Activated T-helper 2 cell treated with anti-CD3 and anti-CD28 coated beads, Interferon-gamma antibody, Interleukin-2, Interleukin-4, amounts not matched to agents 10 μg/mL and 5 μg/mL and 100 μg/mL, durations not matched to agents 14 hours and 24 hours and 36 hours (primary cell): ENCODE data around the gene ACR. TPM values are rescaled to one million over a fixed set of nuclear protein-coding genes. Genes with fewer than 3 reads are reported as not detected.
"Not testable (repeated sequence)": the region's sequence is repeated elsewhere in the genome, so short reads cannot be mapped to it uniquely, and the experiment has no call there.

Experiments used
- DNase-seq: peaks from one replicate; pipeline ENCODE4 v3.0.0; 2021; ENCODE audit warnings: low spot score
- H3K27ac Mint-ChIP-seq: one replicate; pipeline ENCODE4 v1.8.0; 2021; ENCODE audit warnings: mixed read lengths
- H3K27me3 Mint-ChIP-seq: one replicate; pipeline ENCODE4 v1.8.0; 2021; ENCODE audit warnings: low read depth, mixed read lengths
- H3K36me3 Mint-ChIP-seq: one replicate; pipeline ENCODE4 v1.8.0; 2021; ENCODE audit warnings: low read depth, mixed read lengths
- H3K4me1 Mint-ChIP-seq: one replicate; pipeline ENCODE4 v1.8.0; 2021; ENCODE audit warnings: low read depth, mixed read lengths
- H3K4me3 Mint-ChIP-seq: one replicate; pipeline ENCODE4 v1.8.0; 2021; ENCODE audit warnings: low read depth, mild to moderate bottlenecking, moderate library complexity, mixed read lengths
- H3K9me3 Mint-ChIP-seq: one replicate; pipeline ENCODE4 v1.8.0; 2021; ENCODE audit warnings: mixed read lengths
- intact Hi-C: fragments of 100-400 bp; cut with micrococcal nuclease; formaldehyde crosslinking; loops from one replicate; pipeline ENCODE4 v1.15.1; 2023
- total RNA-seq: library from RNA; stranded (reverse); gene quantifications from 2 replicates; pipeline ENCODE4 v1.2.3, GENCODE V29; 2022

Gene ACR
- total RNA-seq, 1 donor from 2014 or later = not detected

GRCh38 chr22:50734986-50735738 is 2.8 kb upstream of the ACR start:
- Mint-ChIP-seq H3K27ac (no peak overlapping the region), H3K4me3 (no peak overlapping the region), H3K36me3 (no peaks in the 10 kb centered on the region), H3K27me3 (no peaks in the 10 kb centered on the region), H3K9me3 (no peaks in the 10 kb centered on the region), H3K4me1 (no peaks in the 10 kb centered on the region)
- DNase-seq = no peak
- intact Hi-C loops = no loop called here

- intact Hi-C loops = no loop called here
- DNase-seq = no peak
- no peak overlapping the region for H3K27ac Mint-ChIP-seq
- no peak overlapping the region for H3K4me3 Mint-ChIP-seq
- H3K27me3 Mint-ChIP-seq = no peaks in the 10 kb centered on the region
- H3K4me1 Mint-ChIP-seq = no peaks in the 10 kb centered on the region
- no peaks in the 10 kb centered on the region for H3K9me3 Mint-ChIP-seq
- H3K36me3 Mint-ChIP-seq = no peaks in the 10 kb centered on the region
Measured at GRCh38 chr22:50735739-50736030, 2.3 kb upstream of the ACR start.

GRCh38 chr22:50738649-50739227 is 734 bp downstream of the ACR start:
- DNase-seq = no peak
- Mint-ChIP-seq H3K27ac (no peak overlapping the region), H3K36me3 (no peaks in the 10 kb centered on the region), H3K9me3 (no peaks in the 10 kb centered on the region), H3K27me3 (no peaks in the 10 kb centered on the region), H3K4me1 (no peaks in the 10 kb centered on the region), H3K4me3 (no peak overlapping the region)
- intact Hi-C loops = no loop called here

- H3K4me3 Mint-ChIP-seq = no peak overlapping the region
- H3K36me3 Mint-ChIP-seq = no peaks in the 10 kb centered on the region
- no peaks in the 10 kb centered on the region for H3K27me3 Mint-ChIP-seq
- no peaks in the 10 kb centered on the region for H3K4me1 Mint-ChIP-seq
- no peak overlapping the region for H3K27ac Mint-ChIP-seq
- H3K9me3 Mint-ChIP-seq = no peaks in the 10 kb centered on the region
- no peak for DNase-seq
- intact Hi-C loops = no loop called here
Measured at GRCh38 chr22:50739279-50739691, 1.3 kb downstream of the ACR start.

- intact Hi-C loops = no loop called here
- no peaks in the 10 kb centered on the region for H3K9me3 Mint-ChIP-seq
- H3K36me3 Mint-ChIP-seq = no peaks in the 10 kb centered on the region
- H3K27me3 Mint-ChIP-seq = no peaks in the 10 kb centered on the region
- no peak overlapping the region for H3K4me3 Mint-ChIP-seq
- H3K27ac Mint-ChIP-seq = no peak overlapping the region
- no peaks in the 10 kb centered on the region for H3K4me1 Mint-ChIP-seq
- DNase-seq = peak; percentile 4
Measured at GRCh38 chr22:50739894-50740293, 1.9 kb downstream of the ACR start.

- H3K36me3 Mint-ChIP-seq = not testable (repeated sequence)
Measured at GRCh38 chr22:50740714-50741113, 2.7 kb downstream of the ACR start.

GRCh38 chr22:50744424-50744823 is 6.4 kb downstream of the ACR start:
- H3K4me1 Mint-ChIP-seq, H3K36me3 Mint-ChIP-seq, H3K27me3 Mint-ChIP-seq, DNase-seq, H3K4me3 Mint-ChIP-seq, H3K9me3 Mint-ChIP-seq, intact Hi-C loops, H3K27ac Mint-ChIP-seq: not testable (repeated sequence)

More at GRCh38 chr22:50740714-50741113, 2.7 kb downstream of the ACR start:
- H3K27me3 Mint-ChIP-seq, H3K9me3 Mint-ChIP-seq, H3K4me1 Mint-ChIP-seq, intact Hi-C loops, H3K27ac Mint-ChIP-seq, DNase-seq, H3K4me3 Mint-ChIP-seq: not testable (repeated sequence)

- H3K27ac Mint-ChIP-seq, H3K4me1 Mint-ChIP-seq, H3K27me3 Mint-ChIP-seq, H3K9me3 Mint-ChIP-seq, intact Hi-C loops, H3K36me3 Mint-ChIP-seq, H3K4me3 Mint-ChIP-seq, DNase-seq: not testable (repeated sequence)
Measured at GRCh38 chr22:50747521-50747920, 9.5 kb downstream of the ACR start.

- H3K27me3 Mint-ChIP-seq, intact Hi-C loops, H3K36me3 Mint-ChIP-seq, H3K4me1 Mint-ChIP-seq, DNase-seq, H3K4me3 Mint-ChIP-seq, H3K27ac Mint-ChIP-seq, H3K9me3 Mint-ChIP-seq: not testable (repeated sequence)
Measured at GRCh38 chr22:50748630-50749029, 10.6 kb downstream of the ACR start.

- H3K9me3 Mint-ChIP-seq, DNase-seq, H3K36me3 Mint-ChIP-seq, H3K4me1 Mint-ChIP-seq, intact Hi-C loops, H3K4me3 Mint-ChIP-seq, H3K27ac Mint-ChIP-seq: not testable (repeated sequence)
- peaks cover 15% of the 10 kb centered on the region for H3K27me3 Mint-ChIP-seq
Measured at GRCh38 chr22:50749302-50750074, 11.5 kb downstream of the ACR start.

GRCh38 chr22:50755251-50755650 is 17.2 kb downstream of the ACR start:
- H3K9me3 Mint-ChIP-seq, H3K27ac Mint-ChIP-seq, DNase-seq, intact Hi-C loops, H3K36me3 Mint-ChIP-seq: not testable (repeated sequence)
- H3K27me3 Mint-ChIP-seq = peaks cover 25% of the 10 kb centered on the region
- peaks cover 15% of the 10 kb centered on the region for H3K4me1 Mint-ChIP-seq
- H3K4me3 Mint-ChIP-seq = peak overlapping the region; percentile 42

GRCh38 chr22:50756406-50756805 is 18.4 kb downstream of the ACR start:
- H3K4me1 Mint-ChIP-seq = peaks cover 15% of the 10 kb centered on the region
- DNase-seq, intact Hi-C loops, H3K36me3 Mint-ChIP-seq, H3K27ac Mint-ChIP-seq, H3K4me3 Mint-ChIP-seq, H3K9me3 Mint-ChIP-seq: not testable (repeated sequence)
- H3K27me3 Mint-ChIP-seq = peaks cover 25% of the 10 kb centered on the region

- H3K9me3 Mint-ChIP-seq, intact Hi-C loops, H3K36me3 Mint-ChIP-seq: not testable (repeated sequence)
- Mint-ChIP-seq H3K4me1 (peaks cover 15% of the 10 kb centered on the region), H3K27me3 (peaks cover 23% of the 10 kb centered on the region), H3K27ac (peak overlapping the region; percentile 57), H3K4me3 (peak overlapping the region; percentile 80)
- peak; percentile 58 for DNase-seq
Measured at GRCh38 chr22:50756949-50757491, 19.0 kb downstream of the ACR start.
